ENCODE data around the gene DTX3. TPM values are rescaled to one million over a fixed set of nuclear protein-coding genes. Genes with fewer than 3 reads are reported as not detected.

DTX3 gene
- total and polyA plus RNA-seq, 2 experiments from 2014 or later, result 22.8 to 46.6 TPM

DNA sequence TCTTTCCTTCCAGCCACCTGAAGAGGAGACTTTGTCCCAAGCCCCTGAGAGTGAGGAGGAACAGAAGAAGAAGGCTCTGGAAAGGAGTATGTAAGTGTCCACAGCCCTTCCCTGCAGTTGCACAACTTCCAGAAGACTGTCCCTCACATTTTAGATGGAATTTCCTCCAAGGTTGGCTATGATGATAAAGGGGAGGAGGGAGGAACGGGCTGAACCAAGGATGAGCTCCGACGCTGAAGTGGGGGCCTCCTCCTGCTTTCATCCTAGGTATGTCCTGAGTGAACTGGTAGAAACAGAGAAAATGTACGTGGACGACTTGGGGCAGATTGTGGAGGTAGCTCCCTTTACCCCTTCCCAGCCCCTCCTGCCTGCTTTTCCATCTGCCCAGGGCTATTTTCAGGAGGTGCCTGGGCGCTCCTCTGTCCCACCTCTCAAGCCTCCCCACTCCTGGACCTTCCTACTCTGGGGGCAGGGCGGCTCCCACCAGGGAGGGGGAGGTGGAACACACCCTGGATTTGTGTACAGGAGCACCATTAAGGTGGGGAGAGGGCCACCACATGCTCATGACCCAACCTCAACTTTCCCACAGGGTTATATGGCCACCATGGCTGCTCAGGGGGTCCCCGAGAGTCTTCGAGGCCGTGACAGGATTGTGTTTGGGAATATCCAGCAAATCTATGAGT lies 8.9 kb downstream of the DTX3 start (continued):
- TF ChIP-seq, protein P1, sequence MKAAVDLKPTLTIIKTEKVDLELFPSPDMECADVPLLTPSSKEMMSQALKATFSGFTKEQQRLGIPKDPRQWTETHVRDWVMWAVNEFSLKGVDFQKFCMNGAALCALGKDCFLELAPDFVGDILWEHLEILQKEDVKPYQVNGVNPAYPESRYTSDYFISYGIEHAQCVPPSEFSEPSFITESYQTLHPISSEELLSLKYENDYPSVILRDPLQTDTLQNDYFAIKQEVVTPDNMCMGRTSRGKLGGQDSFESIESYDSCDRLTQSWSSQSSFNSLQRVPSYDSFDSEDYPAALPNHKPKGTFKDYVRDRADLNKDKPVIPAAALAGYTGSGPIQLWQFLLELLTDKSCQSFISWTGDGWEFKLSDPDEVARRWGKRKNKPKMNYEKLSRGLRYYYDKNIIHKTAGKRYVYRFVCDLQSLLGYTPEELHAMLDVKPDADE (IDR thresholded peaks at IDR 0.05), result no peak
- no peak for TF ChIP-seq STAT1 (IDR thresholded peaks at IDR 0.05; ENCODE audit: unreplicated experiment)

DNA sequence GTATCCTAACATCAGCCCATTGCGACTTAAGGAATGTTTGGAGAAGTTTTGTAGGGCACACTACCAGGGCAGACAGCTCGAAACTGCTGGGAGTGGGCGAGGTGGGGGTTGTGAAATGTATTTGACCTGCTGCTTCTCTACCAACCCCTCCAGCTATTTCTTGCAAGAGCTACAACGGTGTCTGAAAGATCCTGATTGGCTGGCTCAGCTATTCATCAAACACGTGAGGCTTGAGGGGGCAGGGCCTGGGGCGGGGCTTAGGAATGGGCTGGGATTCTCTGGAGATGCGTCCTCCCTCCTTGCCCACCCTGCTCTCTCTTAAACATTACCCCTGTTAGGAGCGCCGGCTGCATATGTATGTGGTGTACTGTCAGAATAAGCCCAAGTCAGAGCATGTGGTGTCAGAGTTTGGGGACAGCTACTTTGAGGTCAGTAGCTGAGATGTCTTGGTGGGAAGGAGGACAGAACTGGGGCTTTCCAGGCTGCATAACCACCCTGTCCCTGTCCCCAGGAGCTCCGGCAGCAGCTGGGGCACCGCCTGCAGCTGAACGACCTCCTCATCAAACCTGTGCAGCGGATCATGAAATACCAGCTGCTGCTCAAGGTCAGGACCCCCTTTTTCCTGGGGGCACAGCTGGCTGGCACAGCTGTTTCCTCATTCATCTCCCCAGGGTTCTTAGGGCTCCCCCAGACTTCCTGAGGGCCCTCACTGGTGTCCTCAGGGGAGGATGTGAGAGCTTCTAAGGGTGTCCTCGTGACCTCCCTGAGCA lies 9.7 kb downstream of the DTX3 start:
- peaks cover 4% of the 10 kb centered on the region; the same call in 1 of the 2 replicates for H3K36me3 ChIP-seq (ENCODE audit: insufficient read depth)
- H3K27ac ChIP-seq (ENCODE audit: low read depth), result no peak overlapping the region
- Mint-ChIP-seq H3K27me3 (ENCODE audit: insufficient read depth, low read depth, poor library complexity) (peaks cover 81% of the 10 kb centered on the region), H3K27ac (no peak overlapping the region), H3K36me3 (ENCODE audit: low read depth) (peaks cover 20% of the 10 kb centered on the region; the same call in 1 of the 3 replicates), H3K4me3 (no peak overlapping the region; the same call in 2 of the 3 replicates), H3K4me1 (peaks cover 31% of the 10 kb centered on the region), H3K9me3 (no peaks in the 10 kb centered on the region)
- ATAC-seq (peak; percentile 24), DNase-seq (ENCODE audit: low spot score) (peak; percentile 89)
- peaks cover 95% of the 10 kb centered on the region for H3K27me3 ChIP-seq (ENCODE audit: insufficient read depth)
- peak overlapping the region; percentile 68 for H3K4me2 ChIP-seq
- peaks cover 28% of the 10 kb centered on the region; the same call in 1 of the 2 replicates for H3K4me1 ChIP-seq (ENCODE audit: insufficient read depth)
- TF ChIP-seq EZH2 (IDR thresholded peaks at IDR 0.05; ENCODE audit: low read depth, unreplicated experiment) (no peak), POLR2AphosphoS5 (IDR thresholded peaks at IDR 0.05; ENCODE audit: low read depth) (no peak), CREB1 (CRISPR knock-in tag; IDR thresholded peaks at IDR 0.05; ENCODE audit: low read depth) (peak; percentile 26; the same call in 1 of the 2 replicates)
- H3K79me2 ChIP-seq (replicated peaks; ENCODE audit: insufficient read depth), result no peaks in the 10 kb centered on the region
- H3K9me2 ChIP-seq (ENCODE audit: insufficient read depth), result no peaks in the 10 kb centered on the region
- H2AFZ ChIP-seq, result no peak overlapping the region
- peak overlapping the region; percentile 39; the same call in 1 of the 2 replicates for H3K4me3 ChIP-seq
- H4K20me1 ChIP-seq (replicated peaks; ENCODE audit: insufficient read depth), result no peaks in the 10 kb centered on the region; the same call in 1 of the 2 replicates
- peaks cover 8% of the 10 kb centered on the region; the same call in 1 of the 2 replicates for H3F3A ChIP-seq (replicated peaks; ENCODE audit: low read depth)

DNA sequence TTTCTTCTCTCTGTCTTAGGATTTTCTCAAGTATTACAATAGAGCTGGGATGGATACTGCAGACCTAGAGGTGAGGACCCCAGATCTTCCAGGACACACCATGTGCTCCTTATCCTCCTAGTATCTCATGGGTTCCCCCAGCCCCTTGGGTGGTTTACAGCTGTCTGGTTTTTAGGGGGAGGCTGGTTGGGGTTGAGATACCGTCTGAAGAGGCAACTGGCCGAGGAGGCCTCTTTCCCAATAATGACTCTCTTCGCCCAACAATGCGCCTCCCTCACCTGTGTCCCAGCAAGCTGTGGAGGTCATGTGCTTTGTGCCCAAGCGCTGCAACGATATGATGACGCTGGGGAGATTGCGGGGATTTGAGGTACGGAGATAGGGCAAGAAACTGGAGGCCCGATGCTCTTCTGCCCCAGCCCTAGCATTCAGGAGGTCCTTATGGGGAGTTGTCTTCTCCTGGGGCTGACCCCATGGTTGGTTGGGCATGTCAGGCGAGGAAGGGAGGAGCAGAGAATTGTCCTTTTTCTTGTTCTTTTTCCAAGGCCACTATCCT lies 10.4 kb downstream of the DTX3 start:
- Mint-ChIP-seq H3K9me3 (no peaks in the 10 kb centered on the region), H3K4me3 (no peak overlapping the region), H3K27ac (no peak overlapping the region), H3K4me1 (peaks cover 26% of the 10 kb centered on the region), H3K36me3 (ENCODE audit: low read depth) (peaks cover 20% of the 10 kb centered on the region; the same call in 1 of the 3 replicates), H3K27me3 (ENCODE audit: insufficient read depth, low read depth, poor library complexity) (peaks cover 87% of the 10 kb centered on the region)
- DNase-seq (ENCODE audit: low spot score) (no peak), ATAC-seq (no peak)
- H3K79me2 ChIP-seq (replicated peaks; ENCODE audit: insufficient read depth), result no peaks in the 10 kb centered on the region
- TF ChIP-seq EZH2 (IDR thresholded peaks at IDR 0.05; ENCODE audit: low read depth, unreplicated experiment) (peak; percentile 15), CREB1 (CRISPR knock-in tag; IDR thresholded peaks at IDR 0.05; ENCODE audit: low read depth) (no peak)
- H3F3A ChIP-seq (replicated peaks; ENCODE audit: low read depth), result 0 out of 2 replicates have a peak, but pooled peaks cover 9% of the 10 kb centered on the region
- peaks cover 28% of the 10 kb centered on the region; the same call in 1 of the 2 replicates for H3K4me1 ChIP-seq (ENCODE audit: insufficient read depth)
- H4K20me1 ChIP-seq (replicated peaks; ENCODE audit: insufficient read depth), result no peaks in the 10 kb centered on the region; the same call in 1 of the 2 replicates
- H2AFZ ChIP-seq, result no peak overlapping the region
- no peaks in the 10 kb centered on the region for H3K9me2 ChIP-seq (ENCODE audit: insufficient read depth)
- no peak overlapping the region for H3K4me3 ChIP-seq
- H3K27me3 ChIP-seq (ENCODE audit: insufficient read depth), result peaks cover 95% of the 10 kb centered on the region
- peaks cover 4% of the 10 kb centered on the region; the same call in 1 of the 2 replicates for H3K36me3 ChIP-seq (ENCODE audit: insufficient read depth)
- no peak overlapping the region for H3K4me2 ChIP-seq
- H3K27ac ChIP-seq (ENCODE audit: low read depth), result no peak overlapping the region

Data from GM23338 (cell line).